Measurements from ENCODE around the gene AADACL3.

DNA sequence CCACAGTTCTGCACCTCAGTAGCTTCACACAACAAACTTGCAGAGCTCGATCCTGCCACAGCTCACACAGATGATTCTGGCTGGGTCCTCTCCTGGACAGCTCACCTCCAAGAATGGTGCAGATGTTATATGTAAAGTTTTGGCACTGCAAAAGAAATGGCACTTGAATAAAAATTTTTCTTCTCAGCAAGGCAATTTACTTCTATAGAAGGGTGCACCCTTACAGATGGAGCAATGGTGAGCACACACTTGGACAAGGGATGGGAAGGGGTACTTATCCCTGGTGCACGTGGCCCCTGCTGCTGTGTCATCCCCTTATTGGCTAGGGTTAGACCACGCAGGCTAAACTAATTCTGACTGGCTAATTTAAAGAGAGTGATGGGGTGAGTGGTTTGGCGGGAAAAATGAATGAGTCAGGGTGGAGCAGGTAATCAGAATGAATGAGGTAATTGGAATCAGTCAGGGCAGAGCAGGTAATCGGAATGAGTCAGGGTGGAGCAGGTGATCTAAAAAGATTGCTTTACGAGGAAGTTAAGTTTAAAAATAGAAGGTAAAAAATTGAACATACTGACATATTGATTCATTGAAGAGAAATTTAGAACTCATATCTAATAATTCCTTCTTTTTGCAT is 12.0 kb upstream of the AADACL3 start:
- TF ChIP-seq EZH2phosphoT487 (IDR thresholded peaks at IDR 0.05; ENCODE audit: low read length), result no peak
- TF ChIP-seq, protein P1, sequence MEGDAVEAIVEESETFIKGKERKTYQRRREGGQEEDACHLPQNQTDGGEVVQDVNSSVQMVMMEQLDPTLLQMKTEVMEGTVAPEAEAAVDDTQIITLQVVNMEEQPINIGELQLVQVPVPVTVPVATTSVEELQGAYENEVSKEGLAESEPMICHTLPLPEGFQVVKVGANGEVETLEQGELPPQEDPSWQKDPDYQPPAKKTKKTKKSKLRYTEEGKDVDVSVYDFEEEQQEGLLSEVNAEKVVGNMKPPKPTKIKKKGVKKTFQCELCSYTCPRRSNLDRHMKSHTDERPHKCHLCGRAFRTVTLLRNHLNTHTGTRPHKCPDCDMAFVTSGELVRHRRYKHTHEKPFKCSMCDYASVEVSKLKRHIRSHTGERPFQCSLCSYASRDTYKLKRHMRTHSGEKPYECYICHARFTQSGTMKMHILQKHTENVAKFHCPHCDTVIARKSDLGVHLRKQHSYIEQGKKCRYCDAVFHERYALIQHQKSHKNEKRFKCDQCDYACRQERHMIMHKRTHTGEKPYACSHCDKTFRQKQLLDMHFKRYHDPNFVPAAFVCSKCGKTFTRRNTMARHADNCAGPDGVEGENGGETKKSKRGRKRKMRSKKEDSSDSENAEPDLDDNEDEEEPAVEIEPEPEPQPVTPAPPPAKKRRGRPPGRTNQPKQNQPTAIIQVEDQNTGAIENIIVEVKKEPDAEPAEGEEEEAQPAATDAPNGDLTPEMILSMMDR (IDR thresholded peaks at IDR 0.05; ENCODE audit: low read length), result no peak

All from MM.1S (cell line).